Measurements from ENCODE around the gene DNPEP. TPM values are rescaled to one million over a fixed set of nuclear protein-coding genes. Genes with fewer than 3 reads are reported as not detected.

The DNPEP gene
- total RNA-seq, 5 donors from 2014 or later (not counting 1 experiment from before 2014, with no cell fraction given), result 73.5 to 88.8 (median 85.4) TPM

DNA sequence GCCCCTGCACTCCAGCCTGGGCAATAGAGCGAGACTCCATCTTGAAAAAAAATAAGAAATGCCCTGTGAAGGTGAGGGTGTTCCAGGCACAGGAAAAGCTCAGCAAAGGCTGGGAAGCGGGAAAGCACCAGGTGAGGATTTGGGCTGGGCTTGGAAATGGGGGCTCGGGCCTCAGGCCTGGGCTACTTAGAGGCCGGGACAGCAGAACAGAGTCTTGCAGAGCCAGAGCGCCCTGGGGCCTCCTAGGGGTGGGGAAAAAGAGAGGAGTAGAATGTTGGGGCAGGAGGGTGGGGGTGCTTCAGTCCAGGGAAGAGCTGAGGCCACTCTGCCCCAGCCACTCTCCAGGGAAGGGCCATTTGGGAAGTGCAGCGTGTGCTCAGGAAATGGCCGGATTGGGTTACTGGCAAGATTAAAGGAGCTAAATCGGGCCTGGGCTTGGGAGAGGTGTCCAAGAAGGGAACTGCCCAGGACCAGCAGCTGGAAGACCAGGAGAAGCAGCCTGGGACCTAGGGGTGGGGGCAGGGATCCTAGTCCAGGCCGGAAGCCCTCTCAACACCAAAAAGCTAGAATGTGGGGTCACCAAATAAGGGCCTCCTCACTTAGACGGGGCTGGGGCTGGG, 16.7 kb upstream of the DNPEP start:
- no peaks in the 10 kb centered on the region for H3K9me3 ChIP-seq
- POLR2A ChIA-PET, result no interaction called here
- CTCF ChIA-PET, result interaction anchor here (1.6 to 5.6 kb wide), 2 partner anchors 125 kb away, joined by 10 to 57 read pairs; no protein-coding TSS in a partner anchor

DNA sequence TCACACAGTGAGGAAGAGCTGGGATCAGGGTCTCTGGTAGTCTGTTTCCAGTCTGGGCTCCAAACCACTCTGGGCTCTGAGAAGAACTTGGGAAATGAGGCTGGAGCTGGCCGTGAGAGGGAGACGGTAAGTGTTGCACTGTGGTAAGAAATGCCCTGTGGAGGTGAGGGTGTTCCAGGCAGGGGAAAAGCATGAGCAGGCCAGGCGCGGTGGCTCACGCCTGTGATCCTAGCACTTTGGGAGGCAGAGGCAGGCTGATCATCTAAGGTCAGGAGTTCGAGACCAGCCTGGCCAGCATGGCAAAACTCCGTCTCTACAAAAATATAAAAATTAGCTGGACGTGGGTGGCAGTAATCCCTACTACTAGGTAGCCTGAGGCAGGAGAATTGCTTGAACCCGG, 16.1 kb upstream of the DNPEP start:
- DNase-seq (no peak), ATAC-seq (replicated peaks in 1 of 4) (no peak)
- H3K9me3 ChIP-seq, result no peaks in the 10 kb centered on the region
- H3K36me3 ChIP-seq (ENCODE audit: control insufficient read depth in 2 of 2, extremely low read depth in 1 of 2, insufficient read depth in 1 of 2, low read length in 1 of 2), result no peaks in the 10 kb centered on the region
- peaks cover 0 to 4% of the 10 kb centered on the region in 2 experiments for H3K4me1 ChIP-seq (ENCODE audit: control insufficient read depth in 1 of 2, extremely low read depth in 1 of 2, insufficient read depth in 2 of 2, low read length in 2 of 2)
- WGBS (ENCODE audit: insufficient coverage), result 84% methylated on average over 6 of the region's 9 CpGs
- H3K27me3 ChIP-seq (replicated peaks in 1 of 2; ENCODE audit: control insufficient read depth in 2 of 2, extremely low read depth in 1 of 2, insufficient read depth in 2 of 2, low read length in 1 of 2), result peaks cover 0 to 41% of the 10 kb centered on the region in 2 experiments
- no peak overlapping the region for H3K27ac Mint-ChIP-seq
- no peak overlapping the region for H3K4me3 Mint-ChIP-seq
- H3K27me3 Mint-ChIP-seq, result peaks cover 4 to 13% of the 10 kb centered on the region in 2 donors
- no peaks in the 10 kb centered on the region for H3K9me3 Mint-ChIP-seq
- H3K27ac ChIP-seq (ENCODE audit: low read length), result no peak overlapping the region
- peaks cover 0 to 3% (median 3%) of the 10 kb centered on the region in 3 donors for H3K4me1 Mint-ChIP-seq
- POLR2A ChIA-PET, result no interaction called here
- no peaks in the 10 kb centered on the region for H3K36me3 Mint-ChIP-seq
- no peak overlapping the region for H3K4me3 ChIP-seq (ENCODE audit: control insufficient read depth in 1 of 2, extremely low read depth in 1 of 2, low read length in 1 of 2)
- CTCF ChIA-PET, result interaction anchor here (1.0 to 5.6 kb wide), 5 partner anchors 15 to 241 kb away, joined by 3 to 57 read pairs (median 10); no protein-coding TSS in a partner anchor

More for the DNA sequence above, 16.7 kb upstream of the DNPEP start:
- peaks cover 4 to 13% of the 10 kb centered on the region in 2 donors for H3K27me3 Mint-ChIP-seq
- DNase-seq (no peak), ATAC-seq (replicated peaks in 1 of 4) (no peak)
- peaks cover 0 to 3% (median 3%) of the 10 kb centered on the region in 3 donors for H3K4me1 Mint-ChIP-seq
- WGBS (ENCODE audit: insufficient coverage), result 78% methylated on average over 5 of the region's 10 CpGs
- no peaks in the 10 kb centered on the region for H3K36me3 Mint-ChIP-seq
- H3K4me3 ChIP-seq (ENCODE audit: control insufficient read depth in 1 of 2, extremely low read depth in 1 of 2, low read length in 1 of 2), result no peak overlapping the region
- peaks cover 0 to 4% of the 10 kb centered on the region in 2 experiments for H3K4me1 ChIP-seq (ENCODE audit: control insufficient read depth in 1 of 2, extremely low read depth in 1 of 2, insufficient read depth in 2 of 2, low read length in 2 of 2)
- no peak overlapping the region for H3K27ac ChIP-seq (ENCODE audit: low read length)
- H3K36me3 ChIP-seq (ENCODE audit: control insufficient read depth in 2 of 2, extremely low read depth in 1 of 2, insufficient read depth in 1 of 2, low read length in 1 of 2), result no peaks in the 10 kb centered on the region
- no peak overlapping the region for H3K4me3 Mint-ChIP-seq
- H3K9me3 Mint-ChIP-seq, result no peaks in the 10 kb centered on the region
- no peak overlapping the region for H3K27ac Mint-ChIP-seq
- H3K27me3 ChIP-seq (replicated peaks in 1 of 2; ENCODE audit: control insufficient read depth in 2 of 2, extremely low read depth in 1 of 2, insufficient read depth in 2 of 2, low read length in 1 of 2), result peaks cover 0 to 46% of the 10 kb centered on the region in 2 experiments

DNA sequence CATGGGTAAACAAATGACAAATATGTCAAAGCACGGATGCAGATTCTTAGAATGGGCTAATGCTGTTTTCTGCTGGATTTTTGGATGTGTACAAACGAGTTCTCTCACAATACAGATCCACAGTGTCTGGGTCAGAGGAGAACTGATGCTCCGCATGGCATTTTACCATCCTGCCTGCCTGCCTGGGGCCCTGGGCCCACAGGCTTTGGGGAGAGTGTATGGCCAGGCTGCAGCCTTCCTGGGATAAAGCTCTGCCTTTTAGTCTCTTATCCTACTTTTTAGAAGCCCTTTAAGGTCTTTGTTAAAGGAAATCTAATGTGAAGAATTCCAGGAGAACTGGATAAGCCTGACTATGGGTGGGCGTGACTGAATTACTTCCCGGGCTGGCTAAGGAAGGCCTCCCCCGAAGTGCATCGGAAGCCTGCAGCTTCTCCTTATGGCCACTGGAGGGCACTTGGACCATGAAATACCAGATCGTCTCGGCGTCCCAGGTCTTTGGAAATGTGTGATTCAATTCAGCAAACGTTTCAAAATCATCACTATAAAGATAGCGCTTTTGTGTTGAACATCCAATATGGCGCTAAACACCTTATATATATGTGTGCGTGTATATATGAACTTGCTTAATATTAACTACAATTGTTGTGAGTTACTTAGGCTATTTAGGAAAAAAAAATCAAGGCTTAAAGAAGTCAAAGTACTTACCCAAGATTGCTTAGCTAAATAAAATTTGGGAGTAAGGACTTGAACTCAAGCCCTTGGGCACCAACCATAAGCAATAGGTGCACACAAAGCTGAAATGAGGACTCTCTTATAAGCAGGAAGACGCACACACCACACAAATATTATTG, 15.2 kb upstream of the DNPEP start:
- POLR2A ChIA-PET, result no interaction called here

DNA sequence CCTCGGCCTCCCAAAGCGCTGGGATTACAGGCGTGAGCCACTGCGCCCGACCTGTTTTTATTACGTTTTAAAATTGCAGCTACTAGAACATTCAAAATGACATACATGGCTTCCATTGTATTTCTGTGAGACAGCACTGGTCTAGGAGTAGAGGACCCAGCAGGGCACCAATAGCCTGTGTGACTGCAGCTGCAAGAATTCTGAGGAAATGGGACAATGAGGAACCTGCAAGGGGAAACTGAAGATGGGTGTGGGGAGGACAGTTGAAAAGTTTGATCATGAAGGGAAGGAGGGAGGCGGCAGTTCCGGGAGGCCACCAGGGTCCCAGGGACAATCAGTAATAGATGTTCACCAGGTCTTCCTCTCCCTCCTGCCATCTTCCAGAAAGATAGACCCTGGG, 13.9 kb upstream of the DNPEP start:
- Mint-ChIP-seq H3K36me3 (no peaks in the 10 kb centered on the region), H3K4me3 (no peak overlapping the region), H3K27ac (no peak overlapping the region), H3K9me3 (no peaks in the 10 kb centered on the region), H3K4me1 (peaks cover 12 to 16% (median 16%) of the 10 kb centered on the region in 3 donors), H3K27me3 (peaks cover 0 to 8% of the 10 kb centered on the region in 2 donors)
- ChIA-PET CTCF (interaction anchor here (0.6 to 5.6 kb wide), 8 partner anchors 10 to 136 kb away, joined by 3 to 57 read pairs (median 8); no protein-coding TSS in a partner anchor), POLR2A (interaction anchor here in 1 of 2 donors (0.7 kb wide), 1 partner anchor 127 kb away, joined by 4 read pairs; no protein-coding TSS in a partner anchor)
- DNase-seq (no peak), ATAC-seq (replicated peaks in 1 of 4) (no peak)
- no peaks in the 10 kb centered on the region for H3K36me3 ChIP-seq (ENCODE audit: control insufficient read depth in 2 of 2, extremely low read depth in 1 of 2, insufficient read depth in 1 of 2, low read length in 1 of 2)
- H3K4me1 ChIP-seq (ENCODE audit: control insufficient read depth in 1 of 2, extremely low read depth in 1 of 2, insufficient read depth in 2 of 2, low read length in 2 of 2), result peaks cover 6 to 18% of the 10 kb centered on the region in 2 experiments
- no peak overlapping the region for H3K4me3 ChIP-seq (ENCODE audit: control insufficient read depth in 1 of 2, extremely low read depth in 1 of 2, low read length in 1 of 2)
- peaks cover 0 to 33% of the 10 kb centered on the region in 2 experiments for H3K27me3 ChIP-seq (replicated peaks in 1 of 2; ENCODE audit: control insufficient read depth in 2 of 2, extremely low read depth in 1 of 2, insufficient read depth in 2 of 2, low read length in 1 of 2)
- no peak overlapping the region for H3K27ac ChIP-seq (ENCODE audit: low read length)
- no peaks in the 10 kb centered on the region for H3K9me3 ChIP-seq
- WGBS (ENCODE audit: insufficient coverage), result 97% methylated on average over 6 of the region's 8 CpGs

More for the DNA sequence above, 15.2 kb upstream of the DNPEP start:
- CTCF ChIA-PET, result interaction anchor here (0.6 to 5.6 kb wide), 17 partner anchors 11 to 242 kb away, joined by 3 to 57 read pairs (median 4); no protein-coding TSS in a partner anchor
- H3K9me3 ChIP-seq, result no peaks in the 10 kb centered on the region
- WGBS (ENCODE audit: insufficient coverage), result 7% methylated on average over 2 of the region's 15 CpGs
- no peak overlapping the region for H3K4me3 ChIP-seq (ENCODE audit: control insufficient read depth in 1 of 2, extremely low read depth in 1 of 2, low read length in 1 of 2)
- Mint-ChIP-seq H3K4me1 (peaks cover 0 to 5% (median 5%) of the 10 kb centered on the region in 3 donors), H3K4me3 (no peak overlapping the region), H3K27ac (no peak overlapping the region), H3K36me3 (no peaks in the 10 kb centered on the region), H3K9me3 (no peaks in the 10 kb centered on the region), H3K27me3 (peaks cover 0 to 9% of the 10 kb centered on the region in 2 donors)
- H3K27me3 ChIP-seq (replicated peaks in 1 of 2; ENCODE audit: control insufficient read depth in 2 of 2, extremely low read depth in 1 of 2, insufficient read depth in 2 of 2, low read length in 1 of 2), result peaks cover 0 to 37% of the 10 kb centered on the region in 2 experiments
- DNase-seq (peak; percentile 15 to 77 (median 47)), ATAC-seq (replicated peaks in 1 of 4) (peak; percentile 86 to 90 (median 88))
- peaks cover 0 to 7% of the 10 kb centered on the region in 2 experiments for H3K4me1 ChIP-seq (ENCODE audit: control insufficient read depth in 1 of 2, extremely low read depth in 1 of 2, insufficient read depth in 2 of 2, low read length in 2 of 2)
- H3K36me3 ChIP-seq (ENCODE audit: control insufficient read depth in 2 of 2, extremely low read depth in 1 of 2, insufficient read depth in 1 of 2, low read length in 1 of 2), result no peaks in the 10 kb centered on the region
- no peak overlapping the region for H3K27ac ChIP-seq (ENCODE audit: low read length)

DNA sequence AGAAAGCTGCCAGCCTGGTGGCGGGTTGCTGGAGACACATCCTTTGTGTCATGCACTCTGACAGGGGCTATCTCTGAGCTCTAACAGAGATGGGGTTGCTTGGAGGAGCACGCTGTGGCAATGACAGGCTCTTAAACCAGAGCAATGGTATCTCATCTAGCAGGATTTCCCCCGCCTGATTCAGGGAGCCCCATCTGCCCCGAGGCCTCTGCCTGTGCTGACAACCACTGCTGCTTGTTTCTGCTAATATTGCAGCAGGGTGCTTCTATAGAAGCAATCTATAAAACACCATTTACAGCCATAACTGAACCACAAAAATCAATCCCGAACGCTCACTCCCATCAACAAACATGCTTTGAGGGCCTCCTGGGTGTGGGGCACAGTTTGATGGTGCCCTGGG, 12.8 kb upstream of the DNPEP start:
- Mint-ChIP-seq H3K27me3 (peaks cover 0 to 8% of the 10 kb centered on the region in 2 donors), H3K36me3 (no peaks in the 10 kb centered on the region), H3K27ac (no peak overlapping the region), H3K4me3 (no peak overlapping the region), H3K9me3 (no peaks in the 10 kb centered on the region), H3K4me1 (peaks cover 13 to 17% (median 16%) of the 10 kb centered on the region in 3 donors)
- DNase-seq (no peak), ATAC-seq (replicated peaks in 1 of 4) (no peak)
- POLR2A ChIA-PET, result no interaction called here
- no peaks in the 10 kb centered on the region for H3K9me3 ChIP-seq
- H3K4me3 ChIP-seq (ENCODE audit: control insufficient read depth in 1 of 2, extremely low read depth in 1 of 2, low read length in 1 of 2), result no peak overlapping the region
- CTCF ChIA-PET, result interaction anchor here (0.5 to 1.4 kb wide), 2 partner anchors 32 to 127 kb away, joined by 3 read pairs; no protein-coding TSS in a partner anchor
- WGBS (ENCODE audit: insufficient coverage), result 63% methylated on average over 3 of the region's 6 CpGs
- peaks cover 0 to 30% of the 10 kb centered on the region in 2 experiments for H3K27me3 ChIP-seq (replicated peaks in 1 of 2; ENCODE audit: control insufficient read depth in 2 of 2, extremely low read depth in 1 of 2, insufficient read depth in 2 of 2, low read length in 1 of 2)
- H3K4me1 ChIP-seq (ENCODE audit: control insufficient read depth in 1 of 2, extremely low read depth in 1 of 2, insufficient read depth in 2 of 2, low read length in 2 of 2), result peaks cover 6 to 18% of the 10 kb centered on the region in 2 experiments
- H3K27ac ChIP-seq (ENCODE audit: low read length), result no peak overlapping the region
- no peaks in the 10 kb centered on the region for H3K36me3 ChIP-seq (ENCODE audit: control insufficient read depth in 2 of 2, extremely low read depth in 1 of 2, insufficient read depth in 1 of 2, low read length in 1 of 2)
